Lower leg skin (tissue), 4 donors: Measurements from ENCODE around the gene AZGP1. TPM values are rescaled to one million over a fixed set of nuclear protein-coding genes. Genes with fewer than 3 reads are reported as not detected.
"Not testable (repeated sequence)": the region's sequence is repeated elsewhere in the genome, so short reads cannot be mapped to it uniquely, and the experiment has no call there.

Source experiments
- DNase-seq, 2 donors: peaks; one replicate each; pipeline ENCODE4 v3.0.0-alpha.2; 2019; ENCODE audit warnings: low spot score in 2 of 2
- H3K4me3 ChIP-seq: fragments of 200-600 bp; sonication (generic); 2 replicates; pipeline ENCODE4 v1.5.1; 2017; ENCODE audit warnings: mild to moderate bottlenecking, low read depth; ENCODE audit not compliant: poor library complexity, severe bottlenecking
- CTCF ChIP-seq, 3 donors: fragments of 450-650 bp; IDR thresholded peaks; one replicate each; pipeline ENCODE4 v1.5.1; 2016; ENCODE audit warnings: antibody characterized with exemption in 3 of 3, mild to moderate bottlenecking in 3 of 3, moderate library complexity in 2 of 3
- POLR2A ChIP-seq, 2 donors: fragments of 450-650 bp; IDR thresholded peaks; one replicate each; pipeline ENCODE4 v1.6.1; 2016 to 2017; ENCODE audit warnings: antibody characterized with exemption in 2 of 2, mild to moderate bottlenecking in 1 of 2, moderate library complexity in 1 of 2
- WGBS, 2 donors: methylation state at CpG; one replicate each; pipeline ENCODE4 v1.1.5; 2018; 5-methylcytosine and 5-hydroxymethylcytosine counted together
- intact Hi-C: fragments of 100-400 bp; cut with DNase I; formaldehyde crosslinking; loops from one replicate; pipeline ENCODE4 v1.15.0; 2023; ENCODE audit warnings: low total_unique reads
- total RNA-seq, 4 donors: library from RNA; depleted of rRNA; stranded (reverse); fragments of >200 nt; gene quantifications; one replicate each; pipeline ENCODE4 v1.1.0, GENCODE V29; 2016

The AZGP1 gene
- total RNA-seq, 4 donors from 2014 or later, result 519 to 1,357 (median 824) TPM

- no peak for DNase-seq
- 47 to 80% methylated on average over 1 of the region's 1 CpG for WGBS, 2 donors
- TF ChIP-seq CTCF (IDR thresholded peaks at IDR 0.05), result no peak
- no peak for TF ChIP-seq POLR2A (IDR thresholded peaks at IDR 0.05)
- H3K4me3 ChIP-seq, result no peak overlapping the region
- intact Hi-C loops, result no loop called here
Observed at GRCh38 chr7:99947608-99948007, 28.2 kb downstream of the AZGP1 start.

- DNase-seq, result no peak
- intact Hi-C loops, result no loop called here
- H3K4me3 ChIP-seq, result no peak overlapping the region
- WGBS, 2 donors, result 59 to 66% methylated on average over 4 of the region's 4 CpGs
- no peak for TF ChIP-seq CTCF (IDR thresholded peaks at IDR 0.05)
- no peak for TF ChIP-seq POLR2A (IDR thresholded peaks at IDR 0.05)
Observed at GRCh38 chr7:99944497-99945070, 31.2 kb downstream of the AZGP1 start.

- no peak overlapping the region for H3K4me3 ChIP-seq
- 27 to 30% methylated on average over 14 of the region's 14 CpGs for WGBS, 2 donors
- no peak for TF ChIP-seq POLR2A (IDR thresholded peaks at IDR 0.05)
- TF ChIP-seq CTCF (IDR thresholded peaks at IDR 0.05), result no peak
- no peak for DNase-seq
- intact Hi-C loops, result no loop called here
Observed at GRCh38 chr7:99943641-99944496, 32.0 kb downstream of the AZGP1 start.

- intact Hi-C loops, result no loop called here
- TF ChIP-seq POLR2A (IDR thresholded peaks at IDR 0.05) (no peak), CTCF (IDR thresholded peaks at IDR 0.05) (no peak)
- 92 to 96% methylated on average over 2 of the region's 2 CpGs for WGBS, 2 donors
- no peak overlapping the region for H3K4me3 ChIP-seq
- no peak for DNase-seq
Observed at GRCh38 chr7:99938296-99938695, 37.5 kb downstream of the AZGP1 start.

GRCh38 chr7:99935009-99935408 lies 40.8 kb downstream of the AZGP1 start:
- DNase-seq, intact Hi-C loops, H3K4me3 ChIP-seq: not testable (repeated sequence)
- 41% methylated on average over 4 of the region's 4 CpGs for WGBS, 2 donors

GRCh38 chr7:99930376-99930775 lies 45.5 kb downstream of the AZGP1 start:
- intact Hi-C loops, result no loop called here
- 82 to 91% methylated on average over 3 of the region's 3 CpGs for WGBS, 2 donors
- H3K4me3 ChIP-seq, result no peak overlapping the region
- DNase-seq, result no peak
- no peak for TF ChIP-seq POLR2A (IDR thresholded peaks at IDR 0.05)
- no peak for TF ChIP-seq CTCF (IDR thresholded peaks at IDR 0.05)
